ENCODE results near the gene ZNF365.

The ZNF365 gene, protein sequence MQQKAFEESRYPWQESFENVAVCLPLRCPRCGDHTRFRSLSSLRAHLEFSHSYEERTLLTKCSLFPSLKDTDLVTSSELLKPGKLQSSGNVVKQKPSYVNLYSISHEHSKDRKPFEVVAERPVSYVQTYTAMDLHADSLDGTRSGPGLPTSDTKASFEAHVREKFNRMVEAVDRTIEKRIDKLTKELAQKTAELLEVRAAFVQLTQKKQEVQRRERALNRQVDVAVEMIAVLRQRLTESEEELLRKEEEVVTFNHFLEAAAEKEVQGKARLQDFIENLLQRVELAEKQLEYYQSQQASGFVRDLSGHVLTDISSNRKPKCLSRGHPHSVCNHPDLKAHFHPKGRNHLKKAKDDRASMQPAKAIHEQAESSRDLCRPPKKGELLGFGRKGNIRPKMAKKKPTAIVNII

DNA sequence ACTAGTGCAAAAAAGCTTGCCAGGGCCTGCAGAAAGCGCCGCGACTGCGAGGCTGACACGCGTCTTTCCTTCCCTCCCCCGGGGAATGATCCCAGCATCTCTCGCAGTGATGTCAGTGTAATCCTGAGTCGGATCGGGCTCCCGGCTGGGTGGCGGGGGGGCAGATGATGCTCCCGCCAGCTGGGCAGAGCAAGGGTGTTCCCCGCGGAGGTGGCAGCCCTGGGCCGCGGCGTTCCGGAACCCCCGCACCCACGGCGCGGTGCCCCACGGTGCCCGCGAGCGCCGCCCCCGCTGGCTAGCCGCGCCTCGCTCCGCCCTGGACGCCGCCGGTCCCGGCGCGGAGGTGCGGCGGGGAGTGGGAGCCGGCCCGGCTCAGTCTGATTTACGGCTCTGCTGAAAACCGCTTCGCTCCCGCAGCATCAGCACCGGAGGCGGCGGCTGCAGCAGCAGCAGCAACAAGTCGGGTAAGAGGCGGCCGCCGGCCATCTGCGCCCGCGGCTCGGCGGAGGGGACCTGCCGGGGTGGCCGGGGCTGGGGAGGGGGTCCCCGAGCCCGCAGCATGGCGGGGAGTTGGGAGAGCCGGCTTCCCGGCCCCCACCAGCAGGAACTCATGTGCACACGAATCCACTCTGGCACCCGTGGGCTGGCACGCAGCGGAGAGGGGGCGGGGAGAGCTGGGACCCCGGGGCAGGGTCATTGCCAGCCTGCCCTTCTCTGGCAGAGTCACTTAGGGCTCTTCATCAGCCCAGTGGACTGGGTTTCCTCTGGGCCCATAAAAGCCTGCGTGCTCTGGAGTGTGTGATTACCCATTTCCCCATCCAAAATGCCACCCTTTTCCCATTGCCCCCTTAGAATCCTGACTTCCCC lies at the start of gene ZNF365:
ZNF365 (plus strand) TSS at position 375 of the 867 bp plus-strand sequence. CDS start 1,825 bp downstream, outside the sequence.
- TF ChIP-seq, protein P1, sequence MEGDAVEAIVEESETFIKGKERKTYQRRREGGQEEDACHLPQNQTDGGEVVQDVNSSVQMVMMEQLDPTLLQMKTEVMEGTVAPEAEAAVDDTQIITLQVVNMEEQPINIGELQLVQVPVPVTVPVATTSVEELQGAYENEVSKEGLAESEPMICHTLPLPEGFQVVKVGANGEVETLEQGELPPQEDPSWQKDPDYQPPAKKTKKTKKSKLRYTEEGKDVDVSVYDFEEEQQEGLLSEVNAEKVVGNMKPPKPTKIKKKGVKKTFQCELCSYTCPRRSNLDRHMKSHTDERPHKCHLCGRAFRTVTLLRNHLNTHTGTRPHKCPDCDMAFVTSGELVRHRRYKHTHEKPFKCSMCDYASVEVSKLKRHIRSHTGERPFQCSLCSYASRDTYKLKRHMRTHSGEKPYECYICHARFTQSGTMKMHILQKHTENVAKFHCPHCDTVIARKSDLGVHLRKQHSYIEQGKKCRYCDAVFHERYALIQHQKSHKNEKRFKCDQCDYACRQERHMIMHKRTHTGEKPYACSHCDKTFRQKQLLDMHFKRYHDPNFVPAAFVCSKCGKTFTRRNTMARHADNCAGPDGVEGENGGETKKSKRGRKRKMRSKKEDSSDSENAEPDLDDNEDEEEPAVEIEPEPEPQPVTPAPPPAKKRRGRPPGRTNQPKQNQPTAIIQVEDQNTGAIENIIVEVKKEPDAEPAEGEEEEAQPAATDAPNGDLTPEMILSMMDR (conservative IDR thresholded peaks at IDR 0.05; ENCODE audit: control insufficient read depth, insufficient read depth, low read depth, low read length) = no peak
- DNase-seq (ENCODE audit: low read depth) = peak; percentile 49
- H3K4me3 ChIP-seq (ENCODE audit: control insufficient read depth, low read depth, low read length) = peak within 1 kb of the TSS; percentile 52

DNA sequence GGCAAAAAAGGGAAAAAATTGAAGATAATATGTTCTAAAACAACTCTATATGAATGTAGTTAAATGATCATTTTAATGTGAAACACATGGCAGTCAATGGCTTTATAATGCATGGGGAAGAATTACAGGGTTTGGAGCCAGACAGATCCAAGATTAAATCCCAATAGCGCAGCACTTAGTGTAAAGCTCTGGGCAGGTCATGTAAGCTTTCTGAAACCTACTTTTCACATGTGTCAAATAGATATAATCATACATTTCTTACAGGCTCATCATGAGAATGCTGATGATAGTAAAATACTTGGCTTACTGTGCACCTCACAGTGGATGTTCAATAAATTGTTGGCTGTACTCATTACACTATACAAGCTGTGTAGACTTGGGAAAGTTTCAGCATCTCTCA lies 48.0 kb upstream of the ZNF365 start:
- TF ChIP-seq, protein P1 (conservative IDR thresholded peaks at IDR 0.05; ENCODE audit: control insufficient read depth, insufficient read depth, low read depth, low read length) = no peak
- no peak overlapping the region for H3K4me3 ChIP-seq (ENCODE audit: control insufficient read depth, low read depth, low read length)
- DNase-seq (ENCODE audit: low read depth) = no peak

DNA sequence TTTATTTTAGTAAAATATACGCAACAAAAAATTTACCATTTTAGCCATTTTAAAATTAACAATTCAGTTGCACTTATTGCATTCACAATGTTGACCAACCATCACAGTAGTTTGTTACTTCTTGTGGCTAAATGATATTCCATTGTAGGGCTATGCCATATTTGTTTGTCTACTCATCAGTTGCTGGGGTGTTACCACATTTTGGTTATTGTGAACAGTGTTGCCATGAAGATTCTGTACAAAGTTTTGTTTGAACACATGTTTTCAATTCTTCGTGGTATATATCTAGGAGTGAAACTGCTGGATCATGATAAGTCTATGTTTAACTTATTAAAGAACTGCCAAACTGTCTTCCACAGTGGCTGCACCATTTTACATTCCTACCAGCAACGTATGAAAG lies 46.3 kb upstream of the ZNF365 start:
- DNase-seq (ENCODE audit: low read depth) = peak; percentile 70
- TF ChIP-seq, protein P1 (conservative IDR thresholded peaks at IDR 0.05; ENCODE audit: control insufficient read depth, insufficient read depth, low read depth, low read length) = no peak
- H3K4me3 ChIP-seq (ENCODE audit: control insufficient read depth, low read depth, low read length) = no peak overlapping the region

DNA sequence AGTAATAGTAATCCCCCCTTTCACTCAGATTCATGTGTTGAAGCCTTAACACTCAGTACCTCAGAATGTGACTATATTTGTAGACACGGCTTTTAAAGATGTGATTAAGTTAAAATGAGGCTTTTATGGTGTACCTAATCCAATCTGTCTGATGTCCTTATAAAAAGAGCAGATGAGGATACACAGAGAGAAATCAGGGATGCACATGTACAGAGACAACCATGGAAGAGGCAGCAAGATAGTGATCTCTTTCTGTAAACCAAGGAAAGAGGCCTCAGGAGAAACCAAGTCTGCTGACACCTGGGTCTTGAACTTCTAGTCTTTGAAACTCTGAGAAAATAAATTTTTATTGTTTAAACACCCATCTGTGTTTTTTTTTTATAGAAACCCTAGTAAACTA lies 44.0 kb upstream of the ZNF365 start:
- TF ChIP-seq, protein P1 (conservative IDR thresholded peaks at IDR 0.05; ENCODE audit: control insufficient read depth, insufficient read depth, low read depth, low read length) = no peak
- DNase-seq (ENCODE audit: low read depth) = no peak
- H3K4me3 ChIP-seq (ENCODE audit: control insufficient read depth, low read depth, low read length) = no peak overlapping the region

DNA sequence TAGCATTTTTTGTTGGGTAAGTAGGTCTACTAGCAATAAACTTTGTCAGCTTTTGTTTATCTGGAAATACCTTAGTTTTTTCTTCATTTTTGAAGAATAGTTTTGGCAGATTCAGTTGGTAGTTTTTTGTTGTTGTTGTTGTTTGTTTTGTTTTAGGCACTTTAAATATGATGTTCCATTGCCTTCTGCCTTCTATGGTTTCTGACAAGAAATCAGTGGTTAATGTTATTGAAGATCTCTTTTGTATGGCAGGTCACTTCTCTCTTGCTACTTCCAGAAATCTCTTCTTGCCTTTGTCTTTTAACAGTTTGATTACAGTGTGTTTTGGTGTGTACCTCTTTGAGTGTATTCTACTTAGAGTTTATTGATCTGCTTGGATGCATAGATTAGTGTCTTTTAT lies 41.8 kb upstream of the ZNF365 start:
- H3K4me3 ChIP-seq (ENCODE audit: control insufficient read depth, low read depth, low read length) = no peak overlapping the region
- DNase-seq (ENCODE audit: low read depth) = no peak
- TF ChIP-seq, protein P1 (conservative IDR thresholded peaks at IDR 0.05; ENCODE audit: control insufficient read depth, insufficient read depth, low read depth, low read length) = no peak

DNA sequence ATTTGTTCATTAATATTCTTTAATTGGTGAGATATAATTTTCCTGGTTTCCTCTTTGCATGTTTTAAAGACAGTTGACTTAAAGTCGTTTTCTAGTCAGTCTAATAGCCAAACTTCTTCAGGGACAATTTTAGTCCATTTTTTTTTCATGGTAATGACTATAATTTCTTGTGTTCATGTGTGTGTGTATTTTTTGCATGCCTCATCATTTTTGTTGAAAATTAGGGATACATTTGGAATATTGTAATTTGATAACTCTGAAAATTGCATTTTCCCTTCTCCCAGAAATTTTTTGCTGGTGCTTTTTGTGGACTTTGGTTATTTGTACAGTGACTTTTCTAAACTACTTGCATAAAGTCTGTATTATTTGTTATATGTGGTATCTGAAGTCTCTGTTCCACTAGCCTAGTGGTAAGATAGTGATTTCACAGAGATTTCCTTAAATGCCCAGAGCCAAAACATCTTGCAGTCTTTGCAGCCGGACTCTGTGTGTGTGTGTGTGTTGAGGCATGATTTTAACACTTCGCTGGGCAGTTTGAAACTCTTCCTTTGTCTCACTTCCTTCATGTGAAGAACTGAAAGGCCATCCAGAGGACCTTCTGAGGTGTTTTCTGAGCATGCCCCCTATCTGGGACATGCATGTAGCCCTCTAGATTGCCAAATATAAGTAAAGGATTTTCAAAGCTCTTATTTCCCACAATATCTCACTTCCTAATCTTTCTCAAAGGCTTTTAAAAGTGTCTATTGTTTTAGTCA lies 40.9 kb upstream of the ZNF365 start:
- TF ChIP-seq, protein P1 (conservative IDR thresholded peaks at IDR 0.05; ENCODE audit: control insufficient read depth, insufficient read depth, low read depth, low read length) = no peak
- no peak for DNase-seq (ENCODE audit: low read depth)
- H3K4me3 ChIP-seq (ENCODE audit: control insufficient read depth, low read depth, low read length) = no peak overlapping the region
